GM12878 (cell line): ENCODE data around the gene TMEM235. TPM values are rescaled to one million over a fixed set of nuclear protein-coding genes. Genes with fewer than 3 reads are reported as not detected.

Source experiments
- BACH1 ChIP-seq: fragments of 450-650 bp; IDR thresholded peaks from 2 replicates; pipeline ENCODE4 v1.6.1; 2017; ENCODE audit warnings: mild to moderate bottlenecking, borderline replicate concordance
- BHLHE40 ChIP-seq, 2 experiments: fragments of 450-650 bp in 1 of 2; IDR thresholded peaks; 2 replicates each; pipeline ENCODE4 v1.6.1; 2011 to 2017; ENCODE audit warnings: low read depth in 2 of 2, borderline replicate concordance in 1 of 2, improper control_type of control experiment in 1 of 2, low read length in 1 of 2, mild to moderate bottlenecking in 1 of 2
- CBFB ChIP-seq: IDR thresholded peaks from 2 replicates; pipeline ENCODE4 v1.6.1; 2016; ENCODE audit warnings: antibody characterized with exemption, low read depth
- CTCF ChIP-seq, 3 experiments: IDR thresholded peaks in 2 of 3; conservative IDR thresholded peaks in 1 of 3; 2 replicates each; pipeline ENCODE4 v1.5.1; 2011; ENCODE audit warnings: low read depth in 3 of 3, low read length in 3 of 3, mild to moderate bottlenecking in 3 of 3, control low read depth in 2 of 3, moderate library complexity in 2 of 3, inconsistent platforms in 1 of 3, mixed read lengths in 1 of 3; ENCODE audit not compliant: control insufficient read depth in 2 of 3, insufficient read depth in 1 of 3; ENCODE audit errors: extremely low read depth in 1 of 3
- FOS ChIP-seq: IDR thresholded peaks from 3 replicates; pipeline ENCODE4 v1.6.1; 2011; ENCODE audit warnings: borderline replicate concordance; ENCODE audit not compliant: insufficient read length; ENCODE audit errors: extremely low read depth
- HDAC6 ChIP-seq: fragments of 200-600 bp; sonication (generic); IDR thresholded peaks from one replicate; pipeline ENCODE4 v1.8.0; 2017; ENCODE audit warnings: antibody characterized with exemption; ENCODE audit not compliant: unreplicated experiment
- IKZF1 ChIP-seq: fragments of 450-650 bp; conservative IDR thresholded peaks from 2 replicates; pipeline ENCODE4 v1.6.1; 2017; ENCODE audit warnings: antibody characterized with exemption, mild to moderate bottlenecking
- KLF5 ChIP-seq: fragments of 450-650 bp; IDR thresholded peaks from 2 replicates; pipeline ENCODE4 v1.6.1; 2014; ENCODE audit warnings: mild to moderate bottlenecking; ENCODE audit not compliant: partially characterized antibody
- RELB ChIP-seq: fragments of 450-650 bp; IDR thresholded peaks from 2 replicates; pipeline ENCODE4 v1.6.1; 2017; ENCODE audit warnings: low read depth, mild to moderate bottlenecking, moderate library complexity
- SIX5 ChIP-seq: IDR thresholded peaks from 2 replicates; pipeline ENCODE4 v1.6.1; 2011; ENCODE audit warnings: mild to moderate bottlenecking, low read depth, low read length, moderate library complexity; ENCODE audit not compliant: severe bottlenecking
- SP1 ChIP-seq: IDR thresholded peaks from one replicate; pipeline ENCODE4 v1.6.1; 2011; ENCODE audit warnings: low read depth, low read length
- STAT1 ChIP-seq: fragments of 450-650 bp; conservative IDR thresholded peaks from 2 replicates; pipeline ENCODE4 v1.6.1; 2014; ENCODE audit warnings: antibody characterized with exemption, mild to moderate bottlenecking
- TCF3 ChIP-seq: IDR thresholded peaks from 2 replicates; pipeline ENCODE4 v1.6.1; 2012; ENCODE audit warnings: low read depth, mild to moderate bottlenecking, low read length, borderline replicate concordance; ENCODE audit not compliant: insufficient read depth
- YBX1 ChIP-seq: fragments of 450-650 bp; IDR thresholded peaks from 2 replicates; pipeline ENCODE4 v1.6.1; 2016; ENCODE audit warnings: antibody characterized with exemption
- YY1 ChIP-seq: IDR thresholded peaks from 2 replicates; pipeline ENCODE4 v1.6.1; 2011; ENCODE audit warnings: low read depth, mild to moderate bottlenecking, low read length
- ZBED1 ChIP-seq: IDR thresholded peaks from 2 replicates; pipeline ENCODE4 v1.6.1; 2016; ENCODE audit warnings: borderline replicate concordance
- polyA plus RNA-seq, 11 experiments: library from polyadenylated mRNA; depleted of rRNA in 4 of 11; unstranded in 6 of 11; stranded (reverse) in 5 of 11; fragments of >200 nt; fragmentation: Nextera tagmentation in 4 of 11; fragmentation: Illumina TruSeq in 1 of 11; extraction: Ambion mirVana in 4 of 11; extraction: Trizol in 1 of 11; gene quantifications; 1 replicate in 1 of 11; 2 replicates in 10 of 11; pipeline versions ENCODE4 v1.2.1 to v1.2.3, GENCODE V29; 2011 to 2016; ENCODE audit warnings: inconsistent platforms in 2 of 11, missing spikeins in 2 of 11, low read depth in 1 of 11
- total RNA-seq, 4 experiments: library from RNA; depleted of rRNA in 3 of 4; stranded (reverse); fragments of >200 nt in 3 of 4; fragmentation: Illumina TruSeq in 1 of 4; extraction: Trizol in 1 of 4; gene quantifications; 2 replicates each; pipeline versions ENCODE4 v1.2.1 to v1.2.3, GENCODE V29; 2013 to 2021
- TF ChIP-seq, protein P1 (sequence below): fragments of 450-650 bp; IDR thresholded peaks from 2 replicates; pipeline ENCODE4 v1.6.1; 2017; ENCODE audit warnings: mild to moderate bottlenecking, moderate library complexity
- TF ChIP-seq, protein P2 (sequence below): fragments of 450-650 bp; IDR thresholded peaks from 2 replicates; pipeline ENCODE4 v1.6.1; 2016; ENCODE audit warnings: mild to moderate bottlenecking, moderate library complexity, borderline replicate concordance

Gene TMEM235
- total and polyA plus RNA-seq, 10 of the 15 experiments (the other 5 are each of a cell fraction or from before 2014, with no cell fraction given): not detected

GRCh38 chr17:78214016-78214705 lies 17.3 kb upstream of the TMEM235 start, which contains the start of gene BIRC5 (continued):
- TF ChIP-seq, protein P1, sequence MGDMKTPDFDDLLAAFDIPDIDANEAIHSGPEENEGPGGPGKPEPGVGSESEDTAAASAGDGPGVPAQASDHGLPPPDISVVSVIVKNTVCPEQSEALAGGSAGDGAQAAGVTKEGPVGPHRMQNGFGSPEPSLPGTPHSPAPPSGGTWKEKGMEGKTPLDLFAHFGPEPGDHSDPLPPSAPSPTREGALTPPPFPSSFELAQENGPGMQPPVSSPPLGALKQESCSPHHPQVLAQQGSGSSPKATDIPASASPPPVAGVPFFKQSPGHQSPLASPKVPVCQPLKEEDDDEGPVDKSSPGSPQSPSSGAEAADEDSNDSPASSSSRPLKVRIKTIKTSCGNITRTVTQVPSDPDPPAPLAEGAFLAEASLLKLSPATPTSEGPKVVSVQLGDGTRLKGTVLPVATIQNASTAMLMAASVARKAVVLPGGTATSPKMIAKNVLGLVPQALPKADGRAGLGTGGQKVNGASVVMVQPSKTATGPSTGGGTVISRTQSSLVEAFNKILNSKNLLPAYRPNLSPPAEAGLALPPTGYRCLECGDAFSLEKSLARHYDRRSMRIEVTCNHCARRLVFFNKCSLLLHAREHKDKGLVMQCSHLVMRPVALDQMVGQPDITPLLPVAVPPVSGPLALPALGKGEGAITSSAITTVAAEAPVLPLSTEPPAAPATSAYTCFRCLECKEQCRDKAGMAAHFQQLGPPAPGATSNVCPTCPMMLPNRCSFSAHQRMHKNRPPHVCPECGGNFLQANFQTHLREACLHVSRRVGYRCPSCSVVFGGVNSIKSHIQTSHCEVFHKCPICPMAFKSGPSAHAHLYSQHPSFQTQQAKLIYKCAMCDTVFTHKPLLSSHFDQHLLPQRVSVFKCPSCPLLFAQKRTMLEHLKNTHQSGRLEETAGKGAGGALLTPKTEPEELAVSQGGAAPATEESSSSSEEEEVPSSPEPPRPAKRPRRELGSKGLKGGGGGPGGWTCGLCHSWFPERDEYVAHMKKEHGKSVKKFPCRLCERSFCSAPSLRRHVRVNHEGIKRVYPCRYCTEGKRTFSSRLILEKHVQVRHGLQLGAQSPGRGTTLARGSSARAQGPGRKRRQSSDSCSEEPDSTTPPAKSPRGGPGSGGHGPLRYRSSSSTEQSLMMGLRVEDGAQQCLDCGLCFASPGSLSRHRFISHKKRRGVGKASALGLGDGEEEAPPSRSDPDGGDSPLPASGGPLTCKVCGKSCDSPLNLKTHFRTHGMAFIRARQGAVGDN: 0 out of 2 replicates have a peak, but pooled peaks have one; percentile 14
- TF ChIP-seq STAT1 (peak; percentile 86; the same call in 1 of the 2 replicates), SIX5 (peak; percentile 88), IKZF1 (peak; percentile 95), HDAC6 (no peak), TCF3 (no peak), CTCF (IDR thresholded peaks at IDR 0.05 in 2 of 3, conservative IDR thresholded peaks at IDR 0.05 in 1 of 3; ENCODE audit: control insufficient read depth in 2 of 3, extremely low read depth in 1 of 3, insufficient read depth in 1 of 3, low read depth in 3 of 3, low read length in 3 of 3) (no peak), YY1 (peak; percentile 94), BACH1 (0 out of 2 replicates have a peak, but pooled peaks have one; percentile 45), BHLHE40 (IDR thresholded peaks at IDR 0.05; ENCODE audit: borderline replicate concordance in 1 of 2, low read depth in 2 of 2, low read length in 1 of 2) (peak; percentile 38 to 81; a peak in 3 of 4 replicates), SP1 (peak; percentile 90), KLF5 (peak; percentile 48), ZBED1 (no peak), CBFB (peak; percentile 24; the same call in 1 of the 2 replicates), FOS (no peak), RELB (peak; percentile 60), YBX1 (no peak)
- TF ChIP-seq, protein P2, sequence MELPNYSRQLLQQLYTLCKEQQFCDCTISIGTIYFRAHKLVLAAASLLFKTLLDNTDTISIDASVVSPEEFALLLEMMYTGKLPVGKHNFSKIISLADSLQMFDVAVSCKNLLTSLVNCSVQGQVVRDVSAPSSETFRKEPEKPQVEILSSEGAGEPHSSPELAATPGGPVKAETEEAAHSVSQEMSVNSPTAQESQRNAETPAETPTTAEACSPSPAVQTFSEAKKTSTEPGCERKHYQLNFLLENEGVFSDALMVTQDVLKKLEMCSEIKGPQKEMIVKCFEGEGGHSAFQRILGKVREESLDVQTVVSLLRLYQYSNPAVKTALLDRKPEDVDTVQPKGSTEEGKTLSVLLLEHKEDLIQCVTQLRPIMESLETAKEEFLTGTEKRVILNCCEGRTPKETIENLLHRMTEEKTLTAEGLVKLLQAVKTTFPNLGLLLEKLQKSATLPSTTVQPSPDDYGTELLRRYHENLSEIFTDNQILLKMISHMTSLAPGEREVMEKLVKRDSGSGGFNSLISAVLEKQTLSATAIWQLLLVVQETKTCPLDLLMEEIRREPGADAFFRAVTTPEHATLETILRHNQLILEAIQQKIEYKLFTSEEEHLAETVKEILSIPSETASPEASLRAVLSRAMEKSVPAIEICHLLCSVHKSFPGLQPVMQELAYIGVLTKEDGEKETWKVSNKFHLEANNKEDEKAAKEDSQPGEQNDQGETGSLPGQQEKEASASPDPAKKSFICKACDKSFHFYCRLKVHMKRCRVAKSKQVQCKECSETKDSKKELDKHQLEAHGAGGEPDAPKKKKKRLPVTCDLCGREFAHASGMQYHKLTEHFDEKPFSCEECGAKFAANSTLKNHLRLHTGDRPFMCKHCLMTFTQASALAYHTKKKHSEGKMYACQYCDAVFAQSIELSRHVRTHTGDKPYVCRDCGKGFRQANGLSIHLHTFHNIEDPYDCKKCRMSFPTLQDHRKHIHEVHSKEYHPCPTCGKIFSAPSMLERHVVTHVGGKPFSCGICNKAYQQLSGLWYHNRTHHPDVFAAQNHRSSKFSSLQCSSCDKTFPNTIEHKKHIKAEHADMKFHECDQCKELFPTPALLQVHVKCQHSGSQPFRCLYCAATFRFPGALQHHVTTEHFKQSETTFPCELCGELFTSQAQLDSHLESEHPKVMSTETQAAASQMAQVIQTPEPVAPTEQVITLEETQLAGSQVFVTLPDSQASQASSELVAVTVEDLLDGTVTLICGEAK: no peak
